CD14-positive monocyte (primary cell): ENCODE data around the gene BLVRB. TPM values are rescaled to one million over a fixed set of nuclear protein-coding genes. Genes with fewer than 3 reads are reported as not detected.

ENCODE experiments used
- DNase-seq, 3 donors: peaks; one replicate each; pipeline ENCODE4 v3.0.0-alpha.2; 2011 to 2022
- H2AFZ ChIP-seq: 2 replicates; pipeline ENCODE4 v1.6.0; 2012; ENCODE audit warnings: mild to moderate bottlenecking, low read depth, low read length, inconsistent platforms; ENCODE audit not compliant: insufficient read depth, poor library complexity, severe bottlenecking
- H3K27ac ChIP-seq, 2 donors: 1 replicate in 1 of 2; 2 replicates in 1 of 2; pipeline ENCODE4 v1.5.1; 2012 to 2013; ENCODE audit warnings: low read length in 2 of 2, control low read depth in 1 of 2, inconsistent platforms in 1 of 2, low read depth in 1 of 2, mild to moderate bottlenecking in 1 of 2
- H3K27me3 ChIP-seq, 2 donors: one replicate each; pipeline versions ENCODE4 v1.6.0 to v1.6.1; 2011 to 2013; ENCODE audit warnings: low read length in 2 of 2; ENCODE audit not compliant: control insufficient read depth in 2 of 2, insufficient read depth in 2 of 2
- H3K36me3 ChIP-seq, 2 donors: replicated peaks in 1 of 2; 1 replicate in 1 of 2; 2 replicates in 1 of 2; pipeline versions ENCODE4 v1.5.1 to v1.6.1; 2012 to 2013; ENCODE audit warnings: low read length in 2 of 2, control low read depth in 1 of 2, inconsistent platforms in 1 of 2, mild to moderate bottlenecking in 1 of 2; ENCODE audit not compliant: insufficient read depth in 2 of 2, control insufficient read depth in 1 of 2
- H3K4me1 ChIP-seq, 2 donors: 1 replicate in 1 of 2; 2 replicates in 1 of 2; pipeline versions ENCODE4 v1.5.1 to v1.6.1; 2012 to 2013; ENCODE audit warnings: low read length in 2 of 2, control low read depth in 1 of 2, inconsistent platforms in 1 of 2, mild to moderate bottlenecking in 1 of 2, moderate library complexity in 1 of 2; ENCODE audit not compliant: insufficient read depth in 2 of 2, control insufficient read depth in 1 of 2
- H3K4me2 ChIP-seq: replicated peaks from 2 replicates; pipeline ENCODE3; 2012; ENCODE audit warnings: low read length, moderate library complexity, mild to moderate bottlenecking; ENCODE audit not compliant: poor library complexity, severe bottlenecking; ENCODE audit errors: extremely low read depth
- H3K4me3 ChIP-seq, 3 experiments: fragments of 200-600 bp in 1 of 3; sonication (generic) in 1 of 3; replicated peaks in 1 of 3; 1 replicate in 2 of 3; 2 replicates in 1 of 3; pipeline ENCODE4 v1.5.1; 2011 to 2013; ENCODE audit warnings: low read length in 3 of 3, mild to moderate bottlenecking in 3 of 3, control low read depth in 2 of 3, low read depth in 2 of 3, inconsistent platforms in 1 of 3, moderate library complexity in 1 of 3
- H3K79me2 ChIP-seq: 2 replicates; pipeline ENCODE4 v1.6.0; 2012; ENCODE audit warnings: mild to moderate bottlenecking, control low read depth, inconsistent platforms, low read length, moderate library complexity; ENCODE audit not compliant: insufficient read depth
- H3K9ac ChIP-seq: 2 replicates; pipeline ENCODE4 v1.6.0; 2017; ENCODE audit warnings: low read length, mild to moderate bottlenecking; ENCODE audit not compliant: insufficient read depth, poor library complexity, severe bottlenecking
- H3K9me3 ChIP-seq, 2 donors: replicated peaks in 1 of 2; 1 replicate in 1 of 2; 2 replicates in 1 of 2; pipeline versions ENCODE4 v1.5.1 to v1.6.1; 2012 to 2013; ENCODE audit warnings: low read length in 2 of 2, control low read depth in 1 of 2; ENCODE audit not compliant: control insufficient read depth in 1 of 2, insufficient read depth in 1 of 2
- H4K20me1 ChIP-seq: 2 replicates; pipeline ENCODE4 v1.6.0; 2012; ENCODE audit warnings: mild to moderate bottlenecking, low read length, control low read depth, moderate library complexity; ENCODE audit not compliant: insufficient read depth
- H3K27ac Mint-ChIP-seq, 7 donors: one replicate each; pipeline ENCODE4 v1.8.0; 2020; ENCODE audit warnings: mild to moderate bottlenecking in 7 of 7, mixed read lengths in 7 of 7, moderate library complexity in 6 of 7, inconsistent platforms in 2 of 7
- H3K27me3 Mint-ChIP-seq, 3 donors: one replicate each; pipeline ENCODE4 v1.8.0; 2021 to 2022; ENCODE audit warnings: low read depth in 3 of 3, mild to moderate bottlenecking in 3 of 3, mixed read lengths in 3 of 3, moderate library complexity in 3 of 3, inconsistent platforms in 1 of 3
- H3K36me3 Mint-ChIP-seq, 2 donors: one replicate each; pipeline ENCODE4 v1.8.0; 2020; ENCODE audit warnings: mixed read lengths in 2 of 2, inconsistent platforms in 1 of 2, mild to moderate bottlenecking in 1 of 2
- H3K4me1 Mint-ChIP-seq: one replicate; pipeline ENCODE4 v1.8.0; 2020; ENCODE audit warnings: mild to moderate bottlenecking, mixed read lengths
- H3K4me3 Mint-ChIP-seq, 2 donors: one replicate each; pipeline ENCODE4 v1.8.0; 2020; ENCODE audit warnings: mild to moderate bottlenecking in 2 of 2, mixed read lengths in 2 of 2, moderate library complexity in 1 of 2
- H3K9me3 Mint-ChIP-seq, 7 donors: one replicate each; pipeline ENCODE4 v1.8.0; 2020 to 2022; ENCODE audit warnings: mixed read lengths in 7 of 7, mild to moderate bottlenecking in 6 of 7, moderate library complexity in 6 of 7, inconsistent platforms in 2 of 7
- WGBS: methylation state at CpG from one replicate; pipeline ENCODE4 v1.1.5; 2013; ENCODE audit warnings: missing lambda C conversion rate; ENCODE audit not compliant: insufficient coverage; 5-methylcytosine and 5-hydroxymethylcytosine counted together
- intact Hi-C, 2 donors: fragments of 100-400 bp; cut with micrococcal nuclease; formaldehyde crosslinking; loops; one replicate each; pipeline versions ENCODE4 v1.15.0 to v1.15.1; 2023
- polyA plus RNA-seq, 3 donors: library from polyadenylated mRNA; depleted of rRNA in 1 of 3; unstranded in 2 of 3; stranded (reverse) in 1 of 3; fragments of 300-500 nt in 2 of 3; fragments of >200 nt in 1 of 3; fragmentation: Illumina TruSeq in 2 of 3; gene quantifications; 1 replicate in 2 of 3; 2 replicates in 1 of 3; pipeline ENCODE4 v1.2.3, GENCODE V29; 2012 to 2021
- TF ChIP-seq, protein P1 (sequence below): fragments of 200-600 bp; IDR thresholded peaks from one replicate; pipeline ENCODE4 v1.8.0; 2022; ENCODE audit warnings: antibody characterized with exemption, mild to moderate bottlenecking

BLVRB gene
- polyA plus RNA-seq, 3 donors, result 299 to 625 (median 601) TPM

DNA sequence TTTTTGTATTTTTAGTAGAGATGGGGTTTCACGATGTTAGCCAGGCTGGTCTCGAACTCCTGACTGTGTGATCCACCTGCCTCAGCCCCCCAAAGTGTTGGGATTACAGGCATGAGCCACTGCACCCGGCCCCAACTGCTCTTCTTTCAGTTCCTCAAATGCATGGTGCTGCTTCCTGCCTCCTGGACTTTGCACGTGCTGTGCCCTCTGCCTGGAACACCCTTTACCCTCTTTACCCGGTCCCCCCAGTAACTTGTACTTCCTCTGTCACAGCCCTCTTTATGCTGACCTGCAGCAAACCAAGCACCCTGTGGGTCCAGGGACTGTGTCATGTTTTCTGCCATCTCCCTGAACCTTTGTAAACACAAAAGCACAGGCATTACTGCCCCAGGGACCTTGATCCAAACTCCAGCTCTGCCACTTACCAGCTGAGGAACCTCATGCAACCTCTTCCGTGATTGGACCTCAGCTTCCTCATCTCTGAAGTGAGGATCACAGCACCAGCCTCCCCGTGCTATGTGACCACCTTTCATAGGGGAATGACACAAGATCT lies 3.8 kb downstream of the BLVRB start:
- TF ChIP-seq, protein P1, sequence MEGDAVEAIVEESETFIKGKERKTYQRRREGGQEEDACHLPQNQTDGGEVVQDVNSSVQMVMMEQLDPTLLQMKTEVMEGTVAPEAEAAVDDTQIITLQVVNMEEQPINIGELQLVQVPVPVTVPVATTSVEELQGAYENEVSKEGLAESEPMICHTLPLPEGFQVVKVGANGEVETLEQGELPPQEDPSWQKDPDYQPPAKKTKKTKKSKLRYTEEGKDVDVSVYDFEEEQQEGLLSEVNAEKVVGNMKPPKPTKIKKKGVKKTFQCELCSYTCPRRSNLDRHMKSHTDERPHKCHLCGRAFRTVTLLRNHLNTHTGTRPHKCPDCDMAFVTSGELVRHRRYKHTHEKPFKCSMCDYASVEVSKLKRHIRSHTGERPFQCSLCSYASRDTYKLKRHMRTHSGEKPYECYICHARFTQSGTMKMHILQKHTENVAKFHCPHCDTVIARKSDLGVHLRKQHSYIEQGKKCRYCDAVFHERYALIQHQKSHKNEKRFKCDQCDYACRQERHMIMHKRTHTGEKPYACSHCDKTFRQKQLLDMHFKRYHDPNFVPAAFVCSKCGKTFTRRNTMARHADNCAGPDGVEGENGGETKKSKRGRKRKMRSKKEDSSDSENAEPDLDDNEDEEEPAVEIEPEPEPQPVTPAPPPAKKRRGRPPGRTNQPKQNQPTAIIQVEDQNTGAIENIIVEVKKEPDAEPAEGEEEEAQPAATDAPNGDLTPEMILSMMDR, result no peak
- Mint-ChIP-seq H3K36me3 (peaks cover 16 to 36% of the 10 kb centered on the region in 2 donors), H3K4me1 (peaks cover 55% of the 10 kb centered on the region), H3K27me3 (peaks cover 8 to 11% (median 8%) of the 10 kb centered on the region in 3 donors), H3K9me3 (peaks cover 2 to 7% (median 6%) of the 10 kb centered on the region in 7 donors), H3K4me3 (peak overlapping the region; percentile 51 to 73), H3K27ac (peak overlapping the region; percentile 93 to 98 (median 95))
- intact Hi-C loops, result loop anchor here (2.0 to 10.0 kb wide), 3 partner anchors 15 to 97 kb away; no protein-coding TSS in a partner anchor
- Histone ChIP-seq H3K27ac (peak overlapping the region; percentile 83 to 96), H3K79me2 (peaks cover 59% of the 10 kb centered on the region), H3K9me3 (no peaks in the 10 kb centered on the region), H4K20me1 (peaks cover 16% of the 10 kb centered on the region), H3K4me3 (peak overlapping the region in 1 of 3 experiments; percentile 13), H3K27me3 (peaks cover 2 to 6% of the 10 kb centered on the region in 2 donors), H2AFZ (no peak overlapping the region), H3K9ac (no peak overlapping the region), H3K36me3 (peaks cover 20 to 22% of the 10 kb centered on the region in 2 donors), H3K4me2 (peak overlapping the region; percentile 38), H3K4me1 (peaks cover 54 to 62% of the 10 kb centered on the region in 2 donors)
- WGBS, result 13% methylated on average over 6 of the region's 7 CpGs
- peak; percentile 72 to 86 (median 75) for DNase-seq

DNA sequence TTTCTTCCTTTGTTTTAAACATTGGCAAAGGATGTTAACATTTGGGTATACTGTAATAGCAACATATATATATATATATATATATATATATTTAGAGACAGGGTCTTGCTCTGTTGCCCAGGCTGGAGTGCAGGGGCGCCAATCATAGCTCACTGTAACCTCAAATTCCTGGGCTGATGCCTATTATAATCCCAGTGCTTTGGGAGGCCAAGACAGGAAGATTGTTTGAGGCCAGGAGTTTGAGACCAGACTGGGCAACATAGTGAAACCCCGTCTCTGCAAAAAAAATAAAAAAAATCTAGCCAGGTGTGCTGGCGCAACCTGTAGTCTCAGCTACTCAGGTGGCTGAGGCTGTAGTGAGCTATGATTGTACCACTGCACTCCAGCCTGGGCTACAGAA lies 5.4 kb downstream of the BLVRB start:
- Histone ChIP-seq H3K4me1 (peaks cover 45 to 46% of the 10 kb centered on the region in 2 donors), H3K27me3 (no peaks in the 10 kb centered on the region), H3K36me3 (peaks cover 36 to 37% of the 10 kb centered on the region in 2 donors), H2AFZ (no peak overlapping the region), H3K27ac (no peak overlapping the region), H3K79me2 (peaks cover 55% of the 10 kb centered on the region), H4K20me1 (peaks cover 16% of the 10 kb centered on the region), H3K9me3 (no peaks in the 10 kb centered on the region), H3K4me2 (no peak overlapping the region), H3K4me3 (no peak overlapping the region), H3K9ac (no peak overlapping the region)
- Mint-ChIP-seq H3K4me3 (no peak overlapping the region), H3K27ac (peak overlapping the region in 1 of 7 donors; percentile 11), H3K36me3 (peaks cover 21 to 45% of the 10 kb centered on the region in 2 donors), H3K9me3 (no peaks in the 10 kb centered on the region), H3K4me1 (peaks cover 43% of the 10 kb centered on the region), H3K27me3 (peaks cover 0 to 2% (median 1%) of the 10 kb centered on the region in 3 donors)
- TF ChIP-seq, protein P1, result no peak
- DNase-seq, result no peak
- WGBS, result 80% methylated on average over 1 of the region's 3 CpGs
- intact Hi-C loops, result loop anchor here (2.0 to 10.0 kb wide), 3 partner anchors 13 to 95 kb away; no protein-coding TSS in a partner anchor
